ENCODE measurements around the gene PCDHGC3.

DNA sequence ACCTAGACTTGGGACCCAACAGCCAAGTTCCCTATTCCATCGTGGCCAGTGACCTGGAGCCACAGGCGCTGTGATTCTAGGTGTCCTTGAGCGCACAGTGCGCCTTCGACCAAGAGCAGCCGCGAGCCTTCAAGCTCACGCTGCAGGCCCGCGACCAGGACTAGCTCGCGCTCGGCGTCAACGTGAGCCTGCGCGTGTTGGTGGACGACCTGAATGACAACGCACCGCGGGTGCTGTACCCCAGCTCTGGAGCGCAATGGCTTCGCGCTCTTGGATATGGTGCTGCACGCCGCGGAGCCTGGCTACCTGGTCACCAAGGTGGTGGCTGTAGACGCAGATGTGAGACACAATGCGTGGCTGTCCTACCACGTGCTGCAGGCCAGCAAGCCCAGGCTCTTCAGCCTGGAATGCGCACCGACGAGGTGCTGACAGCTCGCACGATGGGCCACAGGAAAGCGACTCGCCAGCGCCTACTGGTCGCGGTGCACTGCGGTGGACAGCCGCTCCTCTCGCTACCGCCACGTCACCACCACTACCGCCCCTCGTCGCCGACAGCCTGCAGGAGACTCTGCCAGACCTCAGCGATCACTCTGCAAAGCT is 34.1 kb upstream of the PCDHGC3 start:
- no peak for TF ChIP-seq RAD21 (IDR thresholded peaks at IDR 0.05 in 1 of 2, conservative IDR thresholded peaks at IDR 0.05 in 1 of 2; ENCODE audit: low read depth in 2 of 2, low read length in 2 of 2)
- TF ChIP-seq TBP (IDR thresholded peaks at IDR 0.05; ENCODE audit: low read depth, low read length): no peak
- TF ChIP-seq, protein P1, sequence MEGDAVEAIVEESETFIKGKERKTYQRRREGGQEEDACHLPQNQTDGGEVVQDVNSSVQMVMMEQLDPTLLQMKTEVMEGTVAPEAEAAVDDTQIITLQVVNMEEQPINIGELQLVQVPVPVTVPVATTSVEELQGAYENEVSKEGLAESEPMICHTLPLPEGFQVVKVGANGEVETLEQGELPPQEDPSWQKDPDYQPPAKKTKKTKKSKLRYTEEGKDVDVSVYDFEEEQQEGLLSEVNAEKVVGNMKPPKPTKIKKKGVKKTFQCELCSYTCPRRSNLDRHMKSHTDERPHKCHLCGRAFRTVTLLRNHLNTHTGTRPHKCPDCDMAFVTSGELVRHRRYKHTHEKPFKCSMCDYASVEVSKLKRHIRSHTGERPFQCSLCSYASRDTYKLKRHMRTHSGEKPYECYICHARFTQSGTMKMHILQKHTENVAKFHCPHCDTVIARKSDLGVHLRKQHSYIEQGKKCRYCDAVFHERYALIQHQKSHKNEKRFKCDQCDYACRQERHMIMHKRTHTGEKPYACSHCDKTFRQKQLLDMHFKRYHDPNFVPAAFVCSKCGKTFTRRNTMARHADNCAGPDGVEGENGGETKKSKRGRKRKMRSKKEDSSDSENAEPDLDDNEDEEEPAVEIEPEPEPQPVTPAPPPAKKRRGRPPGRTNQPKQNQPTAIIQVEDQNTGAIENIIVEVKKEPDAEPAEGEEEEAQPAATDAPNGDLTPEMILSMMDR (IDR thresholded peaks at IDR 0.05; ENCODE audit: control extremely low read depth in 1 of 3, insufficient read depth in 1 of 3, low read depth in 1 of 3, low read length in 3 of 3): no peak
- no peak for TF ChIP-seq CEBPB (IDR thresholded peaks at IDR 0.05; ENCODE audit: low read depth, low read length)
- TF ChIP-seq POLR2A (IDR thresholded peaks at IDR 0.05; ENCODE audit: control extremely low read depth in 1 of 2, low read depth in 2 of 2, low read length in 2 of 2): no peak
- TF ChIP-seq POLR2AphosphoS5 (IDR thresholded peaks at IDR 0.05; ENCODE audit: low read depth, low read length): no peak
- TF ChIP-seq, protein P2, sequence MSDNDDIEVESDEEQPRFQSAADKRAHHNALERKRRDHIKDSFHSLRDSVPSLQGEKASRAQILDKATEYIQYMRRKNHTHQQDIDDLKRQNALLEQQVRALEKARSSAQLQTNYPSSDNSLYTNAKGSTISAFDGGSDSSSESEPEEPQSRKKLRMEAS (IDR thresholded peaks at IDR 0.05): no peak
- TF ChIP-seq GABPA (IDR thresholded peaks at IDR 0.05; ENCODE audit: borderline replicate concordance, insufficient read depth, low read length): no peak
- TF ChIP-seq BRCA1 (IDR thresholded peaks at IDR 0.05; ENCODE audit: low read depth, low read length): no peak
- no peak for TF ChIP-seq CREB1 (IDR thresholded peaks at IDR 0.05)
- no peak for TF ChIP-seq SIN3A (conservative IDR thresholded peaks at IDR 0.05 in 1 of 2, IDR thresholded peaks at IDR 0.05 in 1 of 2; ENCODE audit: low read depth in 1 of 2, low read length in 2 of 2)
- no peak for TF ChIP-seq EZH2 (IDR thresholded peaks at IDR 0.05; ENCODE audit: low read depth, low read length, severe bottlenecking)
